Hepatocyte (in vitro differentiated cells): ENCODE data around the gene E2F7. TPM values are rescaled to one million over a fixed set of nuclear protein-coding genes. Genes with fewer than 3 reads are reported as not detected.
A peak's percentile ranks its signal among the peaks of the same experiment; 100 is the strongest.

Experiments
- DNase-seq: peaks from one replicate; pipeline ENCODE4 v3.0.0-alpha.2; 2016; ENCODE audit warnings: low spot score
- H2AFZ ChIP-seq: fragments of 200-600 bp; sonication (generic); 2 replicates; pipeline ENCODE4 v1.6.0; 2016; ENCODE audit warnings: antibody characterized with exemption, mild to moderate bottlenecking
- H3K27ac ChIP-seq: fragments of 200-600 bp; sonication (generic); 2 replicates; pipeline ENCODE4 v1.5.1; 2016; ENCODE audit warnings: mild to moderate bottlenecking
- H3K27me3 ChIP-seq: fragments of 200-600 bp; sonication (generic); 2 replicates; pipeline ENCODE4 v1.6.1; 2016
- H3K36me3 ChIP-seq: fragments of 200-600 bp; sonication (generic); replicated peaks from 2 replicates; pipeline ENCODE4 v1.5.1; 2016; ENCODE audit warnings: low read depth; ENCODE audit not compliant: insufficient read depth
- H3K4me1 ChIP-seq: fragments of 200-600 bp; sonication (generic); 2 replicates; pipeline ENCODE4 v1.5.1; 2016; ENCODE audit warnings: mild to moderate bottlenecking, moderate library complexity; ENCODE audit not compliant: insufficient read depth
- H3K4me2 ChIP-seq: fragments of 200-600 bp; sonication (generic); 2 replicates; pipeline ENCODE4 v1.6.0; 2016
- H3K4me3 ChIP-seq: fragments of 200-600 bp; sonication (generic); 2 replicates; pipeline ENCODE4 v1.5.1; 2016; ENCODE audit warnings: mild to moderate bottlenecking
- H3K79me2 ChIP-seq: fragments of 200-600 bp; sonication (generic); 2 replicates; pipeline ENCODE4 v1.6.0; 2017; ENCODE audit warnings: mild to moderate bottlenecking
- H3K9me2 ChIP-seq: fragments of 200-600 bp; sonication (generic); replicated peaks from 2 replicates; pipeline ENCODE4 v1.6.0; 2017; ENCODE audit warnings: mild to moderate bottlenecking; ENCODE audit not compliant: insufficient read depth
- H3K9me3 ChIP-seq: fragments of 200-600 bp; sonication (generic); 2 replicates; pipeline ENCODE4 v1.5.1; 2016; ENCODE audit warnings: low read depth, mild to moderate bottlenecking
- H4K20me1 ChIP-seq: fragments of 200-600 bp; sonication (generic); 2 replicates; pipeline ENCODE4 v1.6.0; 2016; ENCODE audit warnings: mild to moderate bottlenecking; ENCODE audit not compliant: insufficient read depth, poor library complexity, severe bottlenecking
- EZH2 ChIP-seq: fragments of 200-600 bp; sonication (generic); IDR thresholded peaks from 2 replicates; pipeline ENCODE4 v1.6.1; 2016; ENCODE audit warnings: antibody characterized with exemption, mild to moderate bottlenecking, borderline replicate concordance
- EZH2phosphoT487 ChIP-seq: fragments of 200-600 bp; sonication (generic); IDR thresholded peaks from one replicate; pipeline ENCODE4 v1.6.1; 2018; ENCODE audit warnings: antibody characterized with exemption, mild to moderate bottlenecking, low read depth, moderate library complexity; ENCODE audit not compliant: unreplicated experiment, severe bottlenecking
- WGBS: methylation state at CpG from one replicate; pipeline ENCODE4 v1.1.6; 2016; ENCODE audit warnings: low lambda C conversion rate; ENCODE audit errors: missing lambda C conversion rate; 5-methylcytosine and 5-hydroxymethylcytosine counted together
- polyA plus RNA-seq: library from polyadenylated mRNA; unstranded; fragments of >200 nt; fragmentation: Nextera tagmentation; extraction: Ambion mirVana; gene quantifications from 2 replicates; pipeline ENCODE4 v1.2.1, GENCODE V29; 2016
- total RNA-seq: library from RNA; depleted of rRNA; stranded (reverse); fragments of >200 nt; gene quantifications from 2 replicates; pipeline ENCODE4 v1.2.3, GENCODE V29; 2014
- TF ChIP-seq, protein P1 (sequence below): fragments of 200-600 bp; sonication (generic); IDR thresholded peaks from 2 replicates; pipeline ENCODE4 v1.5.1; 2016; ENCODE audit warnings: antibody characterized with exemption, mild to moderate bottlenecking; ENCODE audit not compliant: poor library complexity

Gene E2F7, protein sequence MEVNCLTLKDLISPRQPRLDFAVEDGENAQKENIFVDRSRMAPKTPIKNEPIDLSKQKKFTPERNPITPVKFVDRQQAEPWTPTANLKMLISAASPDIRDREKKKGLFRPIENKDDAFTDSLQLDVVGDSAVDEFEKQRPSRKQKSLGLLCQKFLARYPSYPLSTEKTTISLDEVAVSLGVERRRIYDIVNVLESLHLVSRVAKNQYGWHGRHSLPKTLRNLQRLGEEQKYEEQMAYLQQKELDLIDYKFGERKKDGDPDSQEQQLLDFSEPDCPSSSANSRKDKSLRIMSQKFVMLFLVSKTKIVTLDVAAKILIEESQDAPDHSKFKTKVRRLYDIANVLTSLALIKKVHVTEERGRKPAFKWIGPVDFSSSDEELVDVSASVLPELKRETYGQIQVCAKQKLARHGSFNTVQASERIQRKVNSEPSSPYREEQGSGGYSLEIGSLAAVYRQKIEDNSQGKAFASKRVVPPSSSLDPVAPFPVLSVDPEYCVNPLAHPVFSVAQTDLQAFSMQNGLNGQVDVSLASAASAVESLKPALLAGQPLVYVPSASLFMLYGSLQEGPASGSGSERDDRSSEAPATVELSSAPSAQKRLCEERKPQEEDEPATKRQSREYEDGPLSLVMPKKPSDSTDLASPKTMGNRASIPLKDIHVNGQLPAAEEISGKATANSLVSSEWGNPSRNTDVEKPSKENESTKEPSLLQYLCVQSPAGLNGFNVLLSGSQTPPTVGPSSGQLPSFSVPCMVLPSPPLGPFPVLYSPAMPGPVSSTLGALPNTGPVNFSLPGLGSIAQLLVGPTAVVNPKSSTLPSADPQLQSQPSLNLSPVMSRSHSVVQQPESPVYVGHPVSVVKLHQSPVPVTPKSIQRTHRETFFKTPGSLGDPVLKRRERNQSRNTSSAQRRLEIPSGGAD
- total RNA-seq (3.5 TPM in 2 replicates), polyA plus RNA-seq (2.0 and 3.9 TPM in 2 replicates)

DNA sequence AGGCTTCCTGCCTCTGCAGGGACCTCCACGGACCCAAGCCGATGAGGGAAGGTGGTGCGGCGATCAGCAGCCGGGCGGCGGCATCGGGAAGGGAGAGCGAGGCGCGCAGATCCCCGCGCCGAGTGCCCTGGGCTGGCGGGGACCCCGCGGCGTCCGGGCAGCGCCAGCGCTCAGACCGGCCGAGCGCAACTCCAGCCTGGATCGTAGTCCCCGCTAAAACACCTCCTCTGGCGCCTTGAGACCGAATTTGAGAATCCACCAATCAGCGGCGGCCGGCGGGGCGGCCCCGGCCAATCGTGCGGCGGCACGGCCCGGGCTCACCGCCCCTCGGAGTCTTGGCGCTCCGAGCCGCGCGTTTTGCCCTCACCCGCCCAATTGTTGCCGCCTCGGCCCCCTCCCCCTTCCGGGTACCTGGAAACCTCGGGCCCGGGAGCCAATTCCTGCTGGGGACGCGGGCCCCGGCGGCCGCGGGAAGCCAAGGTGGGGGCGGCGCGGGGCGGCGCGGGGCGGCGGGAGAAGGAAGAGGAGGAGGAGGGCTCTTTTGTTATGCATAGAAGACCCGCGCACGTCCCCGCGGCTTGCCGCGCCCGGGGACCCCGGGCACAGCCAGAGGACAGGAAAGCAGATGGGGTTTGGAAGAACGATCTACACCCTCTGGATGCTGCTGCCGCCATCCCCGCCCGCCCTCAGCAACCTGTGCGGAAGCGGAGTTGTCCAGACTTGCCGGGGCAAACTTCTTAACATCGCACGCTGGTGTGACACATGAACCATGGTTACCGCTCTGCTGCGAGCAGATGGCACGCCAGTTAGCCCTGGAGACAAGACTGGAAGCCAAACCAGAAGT lies at the start of gene E2F7:
TSS of gene E2F7 (minus strand) at position 209 of the 844 bp plus-strand sequence. CDS start 934 bp downstream, outside the sequence.
- WGBS, result 2% methylated on average over 43 of the region's 87 CpGs
- peak within 1 kb of the TSS; percentile 82 for H3K4me3 ChIP-seq
- no peaks in the 10 kb centered on the region for H3K9me2 ChIP-seq
- no peaks in the 10 kb centered on the region for H3K36me3 ChIP-seq
- no peaks in the 10 kb centered on the region for H4K20me1 ChIP-seq
- peak within 1 kb of the TSS; percentile 75 for H3K27ac ChIP-seq
- H3K4me2 ChIP-seq, result peak within 1 kb of the TSS; percentile 95
- H3K4me1 ChIP-seq, result peaks cover 3% of the 10 kb centered on the region
- DNase-seq, result peak; percentile 88
- H3K27me3 ChIP-seq, result no peaks in the 10 kb centered on the region
- TF ChIP-seq EZH2 (no peak), EZH2phosphoT487 (no peak)
- TF ChIP-seq, protein P1, sequence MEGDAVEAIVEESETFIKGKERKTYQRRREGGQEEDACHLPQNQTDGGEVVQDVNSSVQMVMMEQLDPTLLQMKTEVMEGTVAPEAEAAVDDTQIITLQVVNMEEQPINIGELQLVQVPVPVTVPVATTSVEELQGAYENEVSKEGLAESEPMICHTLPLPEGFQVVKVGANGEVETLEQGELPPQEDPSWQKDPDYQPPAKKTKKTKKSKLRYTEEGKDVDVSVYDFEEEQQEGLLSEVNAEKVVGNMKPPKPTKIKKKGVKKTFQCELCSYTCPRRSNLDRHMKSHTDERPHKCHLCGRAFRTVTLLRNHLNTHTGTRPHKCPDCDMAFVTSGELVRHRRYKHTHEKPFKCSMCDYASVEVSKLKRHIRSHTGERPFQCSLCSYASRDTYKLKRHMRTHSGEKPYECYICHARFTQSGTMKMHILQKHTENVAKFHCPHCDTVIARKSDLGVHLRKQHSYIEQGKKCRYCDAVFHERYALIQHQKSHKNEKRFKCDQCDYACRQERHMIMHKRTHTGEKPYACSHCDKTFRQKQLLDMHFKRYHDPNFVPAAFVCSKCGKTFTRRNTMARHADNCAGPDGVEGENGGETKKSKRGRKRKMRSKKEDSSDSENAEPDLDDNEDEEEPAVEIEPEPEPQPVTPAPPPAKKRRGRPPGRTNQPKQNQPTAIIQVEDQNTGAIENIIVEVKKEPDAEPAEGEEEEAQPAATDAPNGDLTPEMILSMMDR, result no peak
- H2AFZ ChIP-seq, result peak within 1 kb of the TSS; percentile 91
- no peaks in the 10 kb centered on the region for H3K9me3 ChIP-seq
- no peaks in the 10 kb centered on the region for H3K79me2 ChIP-seq

GRCh38 chr12:77113971-77114370 lies 48.6 kb upstream of the E2F7 start:
- H3K4me3 ChIP-seq, result no peak overlapping the region
- WGBS, result 77% methylated on average over 4 of the region's 4 CpGs
- H3K4me2 ChIP-seq, result no peak overlapping the region
- no peaks in the 10 kb centered on the region for H3K4me1 ChIP-seq
- H3K27ac ChIP-seq, result no peak overlapping the region
- no peaks in the 10 kb centered on the region for H3K79me2 ChIP-seq
- no peaks in the 10 kb centered on the region for H3K9me3 ChIP-seq
- H4K20me1 ChIP-seq, result no peaks in the 10 kb centered on the region
- no peak for DNase-seq
- H3K36me3 ChIP-seq, result no peaks in the 10 kb centered on the region
- no peaks in the 10 kb centered on the region for H3K27me3 ChIP-seq
- H2AFZ ChIP-seq, result no peak overlapping the region
- no peaks in the 10 kb centered on the region for H3K9me2 ChIP-seq
- TF ChIP-seq EZH2 (no peak), EZH2phosphoT487 (no peak)
- TF ChIP-seq, protein P1, result no peak

DNA sequence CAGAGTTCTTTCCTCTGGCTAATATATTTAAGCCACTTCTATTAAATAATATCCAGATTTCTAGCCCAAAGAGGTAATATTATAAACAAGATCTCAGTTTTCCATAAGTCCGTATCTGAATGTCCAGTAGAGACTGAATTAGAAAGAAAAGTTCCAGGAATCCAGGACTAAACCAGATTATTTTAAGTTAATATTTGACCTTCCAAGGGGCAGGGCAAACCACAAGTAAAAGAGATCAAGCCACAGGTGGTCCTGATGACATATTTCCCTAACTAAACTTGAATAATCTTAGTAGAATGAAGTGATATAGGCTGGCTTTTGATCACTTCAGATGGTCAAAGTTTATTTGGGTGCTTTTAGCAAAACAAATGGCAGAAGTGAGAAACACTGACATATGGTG lies 43.3 kb upstream of the E2F7 start:
- Histone ChIP-seq H3K36me3 (no peaks in the 10 kb centered on the region), H3K27ac (no peak overlapping the region), H3K79me2 (no peaks in the 10 kb centered on the region), H3K4me1 (no peaks in the 10 kb centered on the region), H3K9me2 (no peaks in the 10 kb centered on the region), H3K4me2 (no peak overlapping the region), H3K27me3 (no peaks in the 10 kb centered on the region), H3K4me3 (no peak overlapping the region), H4K20me1 (no peaks in the 10 kb centered on the region), H3K9me3 (no peaks in the 10 kb centered on the region), H2AFZ (no peak overlapping the region)
- no peak for DNase-seq
- TF ChIP-seq EZH2phosphoT487, result no peak
- no peak for TF ChIP-seq EZH2
- TF ChIP-seq, protein P1, result no peak
- 72% methylated on average over 1 of the region's 1 CpG for WGBS
